HG03139 (cell line): ENCODE results near the gene ISY1.
"Not testable (repeated sequence)": the region's sequence is repeated elsewhere in the genome, so short reads cannot be mapped to it uniquely, and the experiment has no call there.

ENCODE experiments used
- ATAC-seq: cut with Tn5 transposase; IDR thresholded peaks from one replicate; pipeline ENCODE4 v1.9.1; 2021; ENCODE audit not compliant: unreplicated experiment

ISY1 gene

DNA sequence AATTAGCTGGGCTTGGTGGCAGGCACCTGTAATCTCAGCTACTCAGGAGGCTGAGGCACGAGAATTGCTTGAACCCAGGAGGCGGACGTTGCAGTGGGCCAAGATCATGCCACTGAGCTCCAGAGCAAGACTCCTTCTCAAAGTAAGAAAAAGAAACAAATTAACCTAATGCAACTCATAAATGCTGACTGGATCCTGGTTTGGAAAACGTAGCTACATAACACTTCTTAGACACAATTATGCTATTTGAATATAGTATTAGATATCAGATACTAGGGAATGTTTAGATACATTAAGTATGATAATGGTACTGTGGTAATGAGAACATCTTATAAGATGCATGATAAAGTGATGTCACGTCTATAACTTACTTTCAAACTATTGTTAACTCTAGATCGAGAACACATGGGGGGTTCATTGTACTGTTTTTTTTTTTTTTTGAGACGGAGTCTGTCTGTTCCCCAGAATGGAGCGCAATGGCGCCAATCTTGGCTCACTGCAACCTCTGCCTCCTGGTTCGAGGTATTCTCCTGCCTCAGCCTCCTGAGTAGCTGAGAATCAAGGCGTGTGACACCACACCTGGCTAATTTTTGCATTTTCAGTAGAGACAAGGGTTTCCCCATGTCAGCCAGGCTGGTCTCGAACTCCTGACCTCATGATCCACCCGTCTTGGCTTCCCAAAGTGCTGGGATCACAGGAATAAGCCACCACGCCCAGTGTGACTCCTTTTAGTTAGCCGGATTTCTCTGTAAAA is 5.9 kb upstream of the ISY1 start:
- ATAC-seq = no peak

DNA sequence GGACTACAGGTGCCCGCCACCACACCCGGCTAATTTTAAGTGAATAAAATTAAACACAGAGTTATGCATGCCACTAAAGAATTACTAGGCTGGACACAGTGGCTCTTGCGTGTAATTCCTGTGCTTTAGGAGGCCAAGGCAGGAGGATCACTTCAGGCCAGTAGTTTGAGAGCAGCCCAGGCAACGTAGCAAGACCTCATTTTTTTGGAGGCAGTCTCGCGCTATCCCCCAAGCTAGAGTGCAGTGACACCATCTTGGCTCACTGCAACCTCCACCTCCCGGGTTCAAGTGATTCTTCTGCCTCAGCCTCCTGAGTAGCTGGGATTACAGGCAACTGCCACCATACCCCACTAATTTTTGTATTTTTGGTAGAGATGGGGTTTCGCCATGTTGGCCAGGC is 4.7 kb upstream of the ISY1 start:
- ATAC-seq = not testable (repeated sequence)

DNA sequence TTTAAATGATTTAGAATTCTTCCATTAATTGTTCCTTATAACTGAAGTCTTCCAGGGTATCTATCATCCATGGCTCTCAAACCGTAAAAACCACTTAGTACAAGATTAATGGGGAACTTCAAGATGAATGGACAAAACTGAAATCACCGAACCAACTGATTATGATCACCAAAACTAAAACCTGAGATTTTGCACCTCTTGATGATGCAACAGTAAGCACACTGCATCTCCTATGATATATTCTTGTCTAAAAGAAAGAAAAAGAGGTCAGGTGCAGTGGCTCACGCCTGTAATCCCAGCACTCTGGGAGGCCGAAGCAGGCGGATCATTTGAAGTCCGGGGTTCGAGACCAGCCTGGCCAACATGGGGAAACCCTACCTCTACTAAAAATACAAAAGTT is 3.6 kb upstream of the ISY1 start:
- ATAC-seq = no peak

DNA sequence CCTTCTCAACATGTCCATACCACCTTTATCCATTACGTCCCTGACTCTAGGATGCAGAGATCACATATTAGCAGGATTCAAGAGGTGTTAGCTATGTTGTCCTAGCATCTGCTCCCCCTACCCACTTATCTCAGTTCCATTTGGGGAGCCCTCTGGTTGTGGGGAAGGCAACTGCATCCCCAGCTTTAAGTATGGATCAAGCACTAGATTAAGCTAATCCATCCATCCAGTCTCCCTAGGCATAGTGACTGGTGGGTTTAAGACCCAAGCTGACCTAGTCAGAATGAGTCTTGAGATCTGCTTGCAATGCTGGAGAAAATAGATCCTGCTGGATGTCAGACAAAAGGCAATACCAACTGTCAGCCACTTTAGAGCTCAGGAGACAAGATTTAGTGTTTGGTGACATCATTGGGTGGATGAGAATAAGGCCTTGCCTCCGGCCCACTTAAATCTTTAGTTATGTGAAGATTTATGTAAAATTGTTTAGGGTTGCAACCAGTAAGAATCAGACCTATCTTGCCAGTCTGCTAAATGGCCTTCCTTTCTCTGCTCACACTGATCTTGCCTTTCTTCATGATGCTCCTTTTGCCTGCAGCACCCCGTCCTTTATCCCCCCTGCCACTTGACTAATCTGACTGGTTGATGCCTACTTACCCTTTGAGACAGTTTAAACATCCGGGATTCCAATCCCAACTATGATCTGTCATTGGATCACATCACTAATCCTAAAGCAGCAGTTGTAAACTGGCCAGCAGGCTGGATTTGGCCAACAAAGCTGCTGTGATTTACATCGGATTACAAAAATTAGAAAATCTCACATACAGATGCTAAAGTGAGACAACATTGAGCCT is 2.1 kb upstream of the ISY1 start:
- no peak for ATAC-seq

DNA sequence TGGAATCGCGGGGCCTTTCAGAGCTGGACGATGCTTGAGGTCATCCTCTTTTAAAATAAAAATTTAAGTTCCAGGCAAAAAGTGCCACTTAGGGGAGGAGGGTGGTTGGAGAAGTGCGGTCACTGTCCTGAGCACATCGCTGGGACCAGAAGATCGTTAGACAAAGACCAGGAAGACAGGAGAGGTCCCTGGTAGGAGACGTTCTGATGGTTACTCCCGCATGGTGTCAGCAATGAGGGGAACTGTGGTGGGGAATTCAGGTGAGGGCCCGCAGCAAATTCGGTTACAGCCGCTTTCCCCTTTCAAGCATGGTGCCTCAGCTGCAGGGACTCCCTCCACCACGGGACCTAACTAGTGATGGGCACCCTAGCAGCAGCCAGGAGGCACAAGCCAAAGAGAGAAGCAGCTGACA is 1.0 kb upstream of the ISY1 start:
- no peak for ATAC-seq

DNA sequence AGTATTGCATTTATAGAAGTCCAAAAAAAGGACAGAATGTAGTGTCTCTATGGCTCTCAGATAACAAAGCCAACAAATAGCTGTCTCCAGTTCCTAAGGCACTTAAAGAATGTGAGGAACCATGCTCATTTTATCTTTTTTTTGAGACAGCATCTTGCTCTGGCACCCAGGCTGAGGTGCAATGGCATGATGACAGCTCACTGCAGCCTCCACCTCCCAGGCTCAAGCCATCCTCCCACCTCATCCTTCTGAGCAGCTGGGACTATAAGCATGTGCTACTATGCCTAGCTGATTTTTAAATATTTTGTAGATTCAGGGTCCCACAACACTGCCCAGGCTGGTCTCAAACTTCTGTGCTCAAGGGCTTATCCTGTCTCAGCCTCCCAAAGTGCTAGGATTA is 16.1 kb downstream of the ISY1 start:
- no peak for ATAC-seq

DNA sequence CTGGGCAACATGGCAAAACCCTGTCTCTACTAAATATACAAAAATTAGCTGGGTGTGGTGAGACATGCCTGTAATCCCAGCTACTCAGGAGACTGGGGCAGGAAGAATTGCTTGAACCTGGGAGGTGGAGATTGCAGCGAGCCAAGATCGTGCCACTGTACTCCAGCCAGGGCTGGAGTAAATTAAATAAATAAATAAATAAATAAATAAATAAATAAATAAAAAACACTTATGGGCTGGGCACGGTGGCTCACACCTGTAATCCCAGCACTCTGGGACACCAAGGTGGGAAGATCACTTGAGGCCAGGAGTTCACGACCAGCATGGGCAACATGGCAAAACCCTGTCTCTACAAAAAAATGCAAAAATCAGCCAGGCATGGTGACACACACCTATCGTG is 19.9 kb downstream of the ISY1 start:
- ATAC-seq = not testable (repeated sequence)

DNA sequence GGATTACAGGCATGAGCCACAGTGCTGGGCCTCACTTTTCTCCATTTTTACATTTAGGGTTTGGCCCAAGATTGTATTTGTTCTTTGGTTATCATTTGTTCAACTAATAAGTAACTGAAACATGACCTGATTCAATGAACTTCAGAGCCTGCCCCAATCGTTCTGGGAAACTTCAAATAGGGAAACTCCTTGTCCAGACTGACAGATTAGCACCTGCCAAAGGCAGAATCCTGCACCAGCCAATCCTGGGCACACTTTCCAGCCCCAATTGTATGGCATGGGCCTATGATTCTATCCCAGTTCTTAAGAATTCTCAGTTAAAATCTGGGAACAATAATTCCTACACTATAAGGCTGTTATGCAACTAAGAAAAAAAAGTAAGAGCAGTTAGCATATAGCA is 21.0 kb downstream of the ISY1 start:
- no peak for ATAC-seq

DNA sequence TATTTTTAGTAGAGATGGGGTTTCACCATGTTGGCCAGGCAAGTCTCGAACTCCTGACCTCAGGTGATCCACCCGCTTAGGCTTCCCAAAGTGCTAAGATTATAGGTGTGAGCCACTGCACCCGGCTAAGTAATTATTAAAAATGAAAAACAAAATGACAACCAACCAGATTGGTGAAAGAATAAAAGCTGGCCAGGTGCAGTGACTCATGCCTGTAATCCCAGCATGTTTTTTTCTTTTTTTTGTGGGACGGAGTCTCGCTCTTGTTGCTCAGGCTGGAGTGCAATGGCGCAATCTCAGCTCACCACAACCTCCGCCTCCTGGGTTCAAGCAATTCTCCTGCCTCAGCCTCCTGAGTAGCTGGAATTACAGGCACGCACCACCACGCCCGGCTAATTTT is 24.6 kb downstream of the ISY1 start:
- not testable (repeated sequence) for ATAC-seq

DNA sequence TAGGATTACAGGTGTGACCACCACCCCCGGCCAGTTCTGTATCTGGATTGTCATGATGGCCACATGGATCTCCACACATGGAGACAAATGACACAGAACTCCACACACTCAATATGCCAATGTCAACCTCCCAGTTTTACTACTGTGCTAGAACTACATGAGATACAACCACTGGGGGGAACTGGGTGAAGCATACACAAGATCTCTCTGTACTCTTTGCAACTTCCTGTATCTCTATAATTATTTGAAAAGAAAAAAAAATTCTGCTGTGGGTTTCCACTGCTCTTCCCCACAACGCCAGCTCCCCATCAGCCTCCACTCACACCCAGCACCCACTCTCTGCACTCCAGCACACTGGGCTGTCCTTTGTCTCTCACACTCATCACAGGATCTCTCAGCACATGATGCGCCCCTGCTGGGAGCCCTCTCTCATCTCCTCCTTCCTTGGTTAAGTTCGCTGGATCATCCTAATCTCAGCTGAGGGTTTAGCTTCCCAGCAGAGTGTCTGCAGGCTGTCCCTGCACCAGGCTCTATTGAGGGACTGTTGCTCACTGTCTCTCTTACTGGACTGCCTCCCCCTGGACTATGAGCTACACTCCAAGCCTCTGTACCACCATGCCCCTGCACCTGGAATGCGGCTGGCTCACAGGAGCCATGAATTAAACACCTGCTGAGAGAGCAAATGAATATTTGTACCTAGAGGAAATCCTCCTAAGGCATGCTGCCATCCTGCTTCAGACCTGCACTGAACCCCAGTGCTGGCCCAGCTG is 28.6 kb downstream of the ISY1 start:
- no peak for ATAC-seq

DNA sequence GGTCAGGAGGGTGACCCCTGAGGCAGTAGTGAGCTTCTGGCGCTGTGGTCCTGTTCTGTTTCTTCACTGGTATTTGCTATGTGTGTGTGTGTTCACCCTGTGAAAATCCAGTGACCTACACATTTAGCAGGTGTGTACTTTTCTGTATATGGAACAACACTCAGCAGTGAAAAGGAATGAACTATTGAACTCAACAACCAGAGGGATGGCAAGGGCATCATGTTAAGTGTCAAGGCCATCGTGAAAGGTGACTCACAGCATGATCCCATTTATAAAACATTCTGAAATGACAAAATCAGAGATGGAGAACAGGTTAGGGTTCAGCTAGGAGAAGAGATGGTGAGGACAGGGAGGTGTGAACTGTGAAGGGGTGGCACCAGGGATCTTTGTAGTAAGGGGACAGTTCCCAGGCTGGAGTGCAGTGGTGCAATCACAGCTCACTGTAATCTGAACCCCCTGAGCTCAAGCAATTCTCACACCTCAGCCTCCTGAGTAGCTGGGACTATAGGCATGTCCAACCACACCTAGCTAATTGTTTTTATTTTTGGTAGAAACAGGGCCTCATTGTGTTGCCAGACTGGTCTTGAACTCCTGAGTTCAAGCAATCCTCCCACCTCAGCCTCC is 29.3 kb downstream of the ISY1 start:
- no peak for ATAC-seq

DNA sequence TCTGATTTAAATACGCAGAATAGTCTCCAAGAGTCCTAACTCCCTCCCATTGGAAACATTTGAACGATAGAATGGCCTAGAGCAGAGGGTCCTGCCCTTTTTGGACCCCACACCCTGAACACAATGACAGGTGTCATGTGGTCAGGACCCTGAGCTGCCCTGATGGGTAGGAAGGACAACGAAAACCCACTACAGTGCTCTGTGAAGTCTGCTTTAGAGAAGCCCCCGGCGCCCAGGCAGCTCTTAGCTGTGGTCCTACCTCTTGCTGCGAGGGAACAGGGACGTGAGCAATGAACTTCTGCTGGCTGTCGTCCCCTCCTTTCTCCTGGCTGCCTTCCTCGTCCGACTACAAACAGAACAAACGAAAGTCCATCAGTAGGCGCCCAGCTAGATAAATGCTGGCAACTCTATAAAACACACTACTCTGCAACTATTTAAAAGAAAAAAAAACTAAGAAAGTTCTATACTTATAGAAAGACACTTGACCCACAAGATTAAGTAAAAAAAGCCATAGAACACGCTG is 30.5 kb downstream of the ISY1 start:
- ATAC-seq = no peak

DNA sequence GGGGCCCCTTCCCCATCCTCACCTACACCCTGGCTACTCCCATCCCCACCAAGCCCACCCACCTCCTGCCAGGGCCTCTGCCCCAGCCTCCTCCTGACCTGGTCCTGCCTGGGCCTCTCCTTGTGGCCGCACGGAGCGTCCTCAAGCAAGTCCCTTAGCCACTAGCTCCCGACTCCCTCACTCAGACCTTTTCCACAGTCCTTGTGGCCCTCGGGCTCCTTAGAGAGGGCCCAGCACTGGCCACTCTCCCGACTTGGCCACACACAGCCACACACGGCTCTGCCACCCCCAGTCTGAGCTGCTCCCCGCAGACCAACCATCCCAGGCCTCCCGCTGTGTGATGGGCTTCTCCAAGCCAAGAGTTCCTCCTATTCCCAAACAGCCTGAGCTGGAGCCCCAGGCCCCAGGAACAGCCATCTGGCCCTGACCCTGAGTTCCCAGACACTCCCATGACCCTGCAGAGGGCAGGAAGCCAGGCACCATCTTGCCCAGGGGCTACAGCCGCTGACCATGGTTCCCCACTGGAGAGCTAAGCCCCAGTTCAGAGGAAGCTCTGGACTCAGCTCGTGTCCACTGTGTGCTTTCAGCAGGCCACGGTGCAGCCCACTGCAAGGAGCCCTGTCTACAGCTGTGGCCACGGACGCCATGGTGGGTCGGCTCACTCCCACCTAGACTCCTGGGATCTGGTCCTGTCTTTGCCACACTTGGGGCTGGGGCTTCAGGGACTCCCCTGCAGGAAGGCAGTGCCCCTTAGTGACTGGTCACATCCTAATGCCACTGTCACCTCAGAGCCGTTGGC is 32.3 kb downstream of the ISY1 start:
- ATAC-seq = no peak

DNA sequence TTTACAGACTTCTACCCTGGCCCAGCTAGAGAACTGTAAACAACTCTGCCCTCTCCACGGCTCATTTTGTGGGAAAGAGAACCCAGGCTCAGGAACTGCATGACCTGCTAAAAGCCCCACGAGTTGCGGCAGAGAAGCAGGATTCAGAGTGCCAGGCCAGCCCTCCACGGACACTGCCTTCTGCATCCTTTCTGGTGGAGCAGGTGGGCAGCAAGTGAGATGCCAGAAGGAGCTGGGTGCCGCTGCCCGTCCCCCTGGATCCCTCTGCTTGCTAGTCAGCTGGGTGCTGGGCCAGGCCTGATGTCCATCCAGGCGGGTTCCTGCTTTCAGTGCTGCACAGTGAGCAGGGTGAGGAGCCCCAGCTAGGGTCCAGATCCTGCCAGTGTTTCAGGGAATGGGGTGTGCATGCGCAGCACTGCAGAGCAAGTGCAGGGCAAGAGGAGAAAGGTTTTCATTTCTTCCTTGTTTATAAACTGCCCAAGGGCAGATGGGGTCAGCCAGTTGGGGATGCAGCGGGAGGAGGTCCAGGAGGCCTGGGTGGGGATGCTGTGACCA is 34.1 kb downstream of the ISY1 start:
- no peak for ATAC-seq

DNA sequence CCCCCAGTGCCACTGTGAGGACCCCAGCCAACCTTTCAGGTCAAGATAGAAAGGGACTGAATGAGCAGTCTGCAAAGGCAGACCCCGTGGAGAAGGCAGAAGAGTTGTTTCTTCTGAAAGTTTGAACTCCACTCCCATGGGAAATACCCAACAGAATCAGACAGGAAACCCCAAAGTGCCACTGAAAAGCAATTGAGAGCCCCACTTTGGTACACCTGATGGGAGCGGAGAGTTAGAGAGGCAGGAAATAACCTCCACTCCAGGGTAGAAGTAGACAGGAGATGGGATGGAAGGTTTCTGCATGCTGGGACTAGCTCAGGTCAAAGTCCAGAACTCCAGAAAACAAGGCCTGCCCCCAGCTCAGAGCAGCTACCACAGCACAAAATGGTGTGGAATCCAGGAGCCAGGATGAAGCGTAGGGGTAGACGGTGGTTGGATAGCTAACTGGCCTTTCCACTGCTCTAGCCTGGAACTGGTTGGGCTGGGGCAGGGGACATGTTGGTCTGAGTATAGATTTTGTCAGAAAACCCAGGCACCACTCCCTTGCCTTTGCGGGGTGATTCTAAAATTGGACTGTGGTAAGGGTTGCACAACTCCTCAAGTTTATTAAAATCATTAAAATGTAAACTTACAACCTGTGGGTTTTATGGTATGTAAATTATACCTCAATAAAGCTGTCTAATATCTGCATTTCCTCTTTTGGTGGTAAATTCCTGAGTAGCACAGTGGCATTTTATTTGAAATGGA is 37.4 kb downstream of the ISY1 start:
- no peak for ATAC-seq

DNA sequence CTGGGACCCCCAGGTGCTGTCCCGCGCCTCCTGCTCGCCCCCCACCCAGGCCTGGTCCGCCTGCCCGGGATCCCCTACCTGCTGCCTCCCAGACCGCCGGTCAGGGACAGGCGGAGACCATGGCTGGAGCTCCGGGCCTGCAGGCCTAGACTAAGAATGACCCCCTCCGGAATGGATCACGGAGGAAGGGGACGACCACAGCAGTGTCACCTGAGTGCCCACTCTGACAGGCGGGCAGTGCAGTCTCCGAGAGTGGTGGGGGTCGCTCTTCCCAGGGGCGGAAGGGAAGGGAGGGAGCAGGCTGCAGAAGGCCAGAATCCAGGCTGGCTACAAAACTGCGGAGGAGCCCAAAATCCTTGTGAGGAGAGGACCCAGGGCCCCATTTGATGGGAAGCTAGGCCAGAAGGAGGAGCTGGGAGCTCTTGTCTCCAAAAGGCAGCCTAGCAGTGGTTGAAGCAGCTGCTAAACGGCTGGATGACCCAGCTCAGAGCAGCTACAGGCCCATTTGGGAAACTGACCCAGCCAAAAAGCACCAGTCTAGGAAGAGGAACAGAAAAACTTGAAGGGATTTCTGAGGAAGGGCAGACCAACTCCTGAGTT is 38.4 kb downstream of the ISY1 start:
- ATAC-seq = no peak

DNA sequence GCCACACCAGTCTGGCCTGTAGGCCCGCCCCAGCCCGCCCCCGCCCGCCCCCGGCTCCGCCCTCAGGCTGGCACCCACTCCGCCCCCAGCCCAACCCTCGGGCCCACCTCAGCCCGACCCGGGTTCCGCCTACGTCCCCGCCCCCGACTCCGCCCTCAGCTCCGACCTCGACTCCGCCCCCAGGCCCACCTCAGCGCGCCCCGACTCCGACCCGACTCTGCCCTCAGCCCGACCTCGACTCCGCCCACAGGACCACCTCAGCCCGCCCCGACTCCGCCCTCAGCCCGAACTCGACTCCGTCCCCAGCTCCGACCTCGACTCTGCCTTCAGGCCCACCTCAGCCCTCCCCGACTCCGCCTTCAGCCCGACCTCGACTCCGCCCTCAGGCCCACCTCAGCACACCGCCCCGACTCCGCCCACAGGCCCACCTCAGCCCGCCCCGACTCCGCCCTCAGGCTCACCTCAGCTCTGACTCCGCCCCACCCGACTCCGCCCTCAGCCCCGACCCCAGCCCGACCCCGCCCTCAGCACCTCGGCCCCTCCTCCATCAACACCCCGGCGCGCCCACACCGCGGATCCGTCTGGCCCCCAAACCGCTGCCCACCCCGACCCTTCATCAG is 39.0 kb downstream of the ISY1 start, which contains the start of gene RAB43:
Gene RAB43 (minus strand): TSS at position 13 of the 620 bp plus-strand sequence. CDS start 315 bp downstream, outside the sequence.
- no peak for ATAC-seq
